Measurements from ENCODE around the gene MRPL10. TPM values are rescaled to one million over a fixed set of nuclear protein-coding genes. Genes with fewer than 3 reads are reported as not detected.

The MRPL10 gene
- total RNA-seq, 1 experiment from 2014 or later, result 63.8 TPM

Other genes with a start within 250 kb of the MRPL10 start
- 305 and 306 TPM in 2 replicates for gene KPNB1, start 181.6 kb downstream of the MRPL10 start, total RNA-seq (2021)
- 3.3 and 4.9 TPM in 2 replicates for gene TBKBP1, start 137.4 kb downstream of the MRPL10 start, total RNA-seq (2021)
- gene TBX21, start 98.3 kb downstream of the MRPL10 start, total RNA-seq (2021), result not detected in 2 replicates
- gene OSBPL7, start 9.7 kb downstream of the MRPL10 start, total RNA-seq (2021), result 32.2 and 35.9 TPM in 2 replicates
- 1.5 and 1.9 TPM in 2 replicates for gene LRRC46, start 129 bp upstream of the MRPL10 start, total RNA-seq (2021)
- gene SCRN2, start 9.7 kb upstream of the MRPL10 start, total RNA-seq (2021), result 31.7 and 43.9 TPM in 2 replicates
- 13.3 and 14.9 TPM in 2 replicates for gene SP6, start 19.6 kb upstream of the MRPL10 start, total RNA-seq (2021)
- 13.5 and 18.0 TPM in 2 replicates for gene SP2, start 64.7 kb upstream of the MRPL10 start, total RNA-seq (2021)
- 40.2 and 44.1 TPM in 2 replicates for gene PNPO, start 110.0 kb upstream of the MRPL10 start, total RNA-seq (2021)
- 5.3 and 6.2 TPM in 2 replicates for gene PRR15L, start 126.3 kb upstream of the MRPL10 start, total RNA-seq (2021)
- 147 and 195 TPM in 2 replicates for gene CDK5RAP3, start 139.6 kb upstream of the MRPL10 start, total RNA-seq (2021)
- gene COPZ2, start 206.3 kb upstream of the MRPL10 start, total RNA-seq (2021), result 2.6 and 2.7 TPM in 2 replicates
- gene NFE2L1, start 216.8 kb upstream of the MRPL10 start, total RNA-seq (2021), result 85.5 and 91.7 TPM in 2 replicates

Measured in PC-9 (cell line).